ENCODE measurements around the gene IGHMBP2.

The IGHMBP2 gene

GRCh38 chr11:68932358-68932757 is 28.7 kb downstream of the IGHMBP2 start:
- FAIRE-seq, result no peak
- DNase-seq (ENCODE audit: insufficient read length, low spot score), result no peak
- no peak for TF ChIP-seq TAF1 (IDR thresholded peaks at IDR 0.05; ENCODE audit: low read depth, low read length)
- TF ChIP-seq SPI1 (IDR thresholded peaks at IDR 0.05; ENCODE audit: low read depth, low read length), result no peak
- TF ChIP-seq POLR2A (IDR thresholded peaks at IDR 0.05; ENCODE audit: low read depth, low read length), result no peak
- TF ChIP-seq POU2F2 (IDR thresholded peaks at IDR 0.05; ENCODE audit: low read depth, low read length), result no peak
- TF ChIP-seq POLR2AphosphoS5 (IDR thresholded peaks at IDR 0.05; ENCODE audit: low read depth, low read length), result no peak

- FAIRE-seq (no peak), DNase-seq (ENCODE audit: insufficient read length, low spot score) (no peak)
- TF ChIP-seq PAX5 (IDR thresholded peaks at IDR 0.05; ENCODE audit: insufficient read depth, low read length, severe bottlenecking), result no peak
- no peak for TF ChIP-seq POLR2AphosphoS5 (IDR thresholded peaks at IDR 0.05; ENCODE audit: low read depth, low read length)
- no peak for TF ChIP-seq SPI1 (IDR thresholded peaks at IDR 0.05; ENCODE audit: low read depth, low read length)
- TF ChIP-seq TAF1 (IDR thresholded peaks at IDR 0.05; ENCODE audit: low read depth, low read length), result no peak
- no peak for TF ChIP-seq POLR2A (IDR thresholded peaks at IDR 0.05; ENCODE audit: low read depth, low read length)
- no peak for TF ChIP-seq POU2F2 (IDR thresholded peaks at IDR 0.05; ENCODE audit: low read depth, low read length)
Observed at GRCh38 chr11:68932933-68933577, 29.4 kb downstream of the IGHMBP2 start.

GRCh38 chr11:68933605-68934320 is 30.1 kb downstream of the IGHMBP2 start:
- TF ChIP-seq SPI1 (IDR thresholded peaks at IDR 0.05; ENCODE audit: low read depth, low read length), result no peak
- no peak for TF ChIP-seq POLR2AphosphoS5 (IDR thresholded peaks at IDR 0.05; ENCODE audit: low read depth, low read length)
- no peak for DNase-seq (ENCODE audit: insufficient read length, low spot score)
- no peak for FAIRE-seq

GRCh38 chr11:68934321-68934645 is 30.6 kb downstream of the IGHMBP2 start:
- TF ChIP-seq TAF1 (IDR thresholded peaks at IDR 0.05; ENCODE audit: low read depth, low read length) (no peak), SPI1 (IDR thresholded peaks at IDR 0.05; ENCODE audit: low read depth, low read length) (no peak), PAX5 (IDR thresholded peaks at IDR 0.05; ENCODE audit: insufficient read depth, low read length, severe bottlenecking) (no peak), POLR2AphosphoS5 (IDR thresholded peaks at IDR 0.05; ENCODE audit: low read depth, low read length) (no peak), POLR2A (IDR thresholded peaks at IDR 0.05; ENCODE audit: low read depth, low read length) (no peak), POU2F2 (IDR thresholded peaks at IDR 0.05; ENCODE audit: low read depth, low read length) (no peak)
- FAIRE-seq, result no peak
- DNase-seq (ENCODE audit: insufficient read length, low spot score), result no peak

GRCh38 chr11:68934666-68935065 is 31.0 kb downstream of the IGHMBP2 start:
- no peak for FAIRE-seq
- TF ChIP-seq PAX5 (IDR thresholded peaks at IDR 0.05; ENCODE audit: insufficient read depth, low read length, severe bottlenecking) (no peak), POU2F2 (IDR thresholded peaks at IDR 0.05; ENCODE audit: low read depth, low read length) (no peak), SPI1 (IDR thresholded peaks at IDR 0.05; ENCODE audit: low read depth, low read length) (no peak), POLR2A (IDR thresholded peaks at IDR 0.05; ENCODE audit: low read depth, low read length) (no peak), POLR2AphosphoS5 (IDR thresholded peaks at IDR 0.05; ENCODE audit: low read depth, low read length) (no peak), TAF1 (IDR thresholded peaks at IDR 0.05; ENCODE audit: low read depth, low read length) (no peak)
- DNase-seq (ENCODE audit: insufficient read length, low spot score), result no peak

- FAIRE-seq (no peak), DNase-seq (ENCODE audit: insufficient read length, low spot score) (no peak)
- no peak for TF ChIP-seq POLR2AphosphoS5 (IDR thresholded peaks at IDR 0.05; ENCODE audit: low read depth, low read length)
- no peak for TF ChIP-seq TAF1 (IDR thresholded peaks at IDR 0.05; ENCODE audit: low read depth, low read length)
- TF ChIP-seq SPI1 (IDR thresholded peaks at IDR 0.05; ENCODE audit: low read depth, low read length), result no peak
- no peak for TF ChIP-seq PAX5 (IDR thresholded peaks at IDR 0.05; ENCODE audit: insufficient read depth, low read length, severe bottlenecking)
- TF ChIP-seq POU2F2 (IDR thresholded peaks at IDR 0.05; ENCODE audit: low read depth, low read length), result no peak
- no peak for TF ChIP-seq POLR2A (IDR thresholded peaks at IDR 0.05; ENCODE audit: low read depth, low read length)
Observed at GRCh38 chr11:68935066-68935465, 31.4 kb downstream of the IGHMBP2 start.

- TF ChIP-seq TAF1 (IDR thresholded peaks at IDR 0.05; ENCODE audit: low read depth, low read length) (no peak), PAX5 (IDR thresholded peaks at IDR 0.05; ENCODE audit: insufficient read depth, low read length, severe bottlenecking) (no peak), POLR2AphosphoS5 (IDR thresholded peaks at IDR 0.05; ENCODE audit: low read depth, low read length) (no peak), POLR2A (IDR thresholded peaks at IDR 0.05; ENCODE audit: low read depth, low read length) (no peak), SPI1 (IDR thresholded peaks at IDR 0.05; ENCODE audit: low read depth, low read length) (no peak), POU2F2 (IDR thresholded peaks at IDR 0.05; ENCODE audit: low read depth, low read length) (no peak)
- no peak for FAIRE-seq
Observed at GRCh38 chr11:68935516-68936357, 32.0 kb downstream of the IGHMBP2 start.

GRCh38 chr11:68936358-68936636 is 32.6 kb downstream of the IGHMBP2 start:
- no peak for DNase-seq (ENCODE audit: insufficient read length, low spot score)
- FAIRE-seq, result no peak
- no peak for TF ChIP-seq POLR2A (IDR thresholded peaks at IDR 0.05; ENCODE audit: low read depth, low read length)
- no peak for TF ChIP-seq POLR2AphosphoS5 (IDR thresholded peaks at IDR 0.05; ENCODE audit: low read depth, low read length)
- no peak for TF ChIP-seq SPI1 (IDR thresholded peaks at IDR 0.05; ENCODE audit: low read depth, low read length)
- no peak for TF ChIP-seq PAX5 (IDR thresholded peaks at IDR 0.05; ENCODE audit: insufficient read depth, low read length, severe bottlenecking)
- no peak for TF ChIP-seq POU2F2 (IDR thresholded peaks at IDR 0.05; ENCODE audit: low read depth, low read length)
- no peak for TF ChIP-seq TAF1 (IDR thresholded peaks at IDR 0.05; ENCODE audit: low read depth, low read length)

More at GRCh38 chr11:68935516-68936357, 32.0 kb downstream of the IGHMBP2 start:
- DNase-seq (ENCODE audit: insufficient read length, low spot score), result no peak

All from GM12891 (cell line).